ENCODE measurements around the gene AHI1.

GRCh38 chr6:135360222-135360621 is 137.3 kb downstream of the AHI1 start:
- TF ChIP-seq CTCF (IDR thresholded peaks at IDR 0.05; ENCODE audit: low read length) = no peak
- no peak for TF ChIP-seq EZH2 (optimal IDR thresholded peaks at IDR 0.05; ENCODE audit: low read depth, low read length)
- TF ChIP-seq EZH2phosphoT487 (IDR thresholded peaks at IDR 0.05; ENCODE audit: low read length) = no peak
